Right atrium auricular region (tissue), 2 donors: ENCODE measurements around the gene HSPA2. TPM values are rescaled to one million over a fixed set of nuclear protein-coding genes. Genes with fewer than 3 reads are reported as not detected.

Experiments
- DNase-seq: peaks from one replicate; pipeline ENCODE4 v3.0.0-alpha.2; 2019; ENCODE audit warnings: low spot score
- H3K27ac ChIP-seq, 2 donors: fragments of 200-600 bp; sonication (generic); 1 replicate in 1 of 2; 2 replicates in 1 of 2; pipeline ENCODE4 v1.5.1; 2016 to 2019
- H3K27me3 ChIP-seq, 2 donors: fragments of 200-600 bp; sonication (generic); one replicate each; pipeline versions ENCODE4 v1.5.1 to v1.6.0; 2017 to 2019
- H3K36me3 ChIP-seq: fragments of 200-600 bp; sonication (generic); one replicate; pipeline ENCODE4 v1.5.1; 2016
- H3K4me1 ChIP-seq, 2 donors: fragments of 200-600 bp; sonication (generic); one replicate each; pipeline versions ENCODE4 v1.5.1 to v1.6.0; 2017 to 2019
- H3K4me3 ChIP-seq, 2 donors: fragments of 200-600 bp; sonication (generic); 1 replicate in 1 of 2; 2 replicates in 1 of 2; pipeline ENCODE4 v1.5.1; 2017 to 2019; ENCODE audit warnings: mild to moderate bottlenecking in 1 of 2, moderate library complexity in 1 of 2
- H3K9me3 ChIP-seq, 2 donors: fragments of 200-600 bp; sonication (generic); one replicate each; pipeline ENCODE4 v1.5.1; 2019
- total RNA-seq, 2 donors: library from RNA; depleted of rRNA; stranded (reverse); fragments of >200 nt; gene quantifications; one replicate each; pipeline ENCODE4 v1.1.0, GENCODE V29; 2016
- TF ChIP-seq, protein P1 (sequence below), 2 donors: fragments of 200-600 bp; sonication (generic); IDR thresholded peaks; one replicate each; pipeline ENCODE4 v1.5.1; 2019; ENCODE audit warnings: antibody characterized with exemption in 2 of 2

The HSPA2 gene
- total RNA-seq, 2 donors from 2014 or later = 64.9 to 151 TPM

- Histone ChIP-seq H3K27ac (no peak overlapping the region), H3K4me1 (peaks cover 0 to 19% of the 10 kb centered on the region in 2 donors), H3K36me3 (no peaks in the 10 kb centered on the region), H3K9me3 (no peaks in the 10 kb centered on the region), H3K27me3 (no peaks in the 10 kb centered on the region), H3K4me3 (no peak overlapping the region)
- DNase-seq = no peak
- TF ChIP-seq, protein P1, sequence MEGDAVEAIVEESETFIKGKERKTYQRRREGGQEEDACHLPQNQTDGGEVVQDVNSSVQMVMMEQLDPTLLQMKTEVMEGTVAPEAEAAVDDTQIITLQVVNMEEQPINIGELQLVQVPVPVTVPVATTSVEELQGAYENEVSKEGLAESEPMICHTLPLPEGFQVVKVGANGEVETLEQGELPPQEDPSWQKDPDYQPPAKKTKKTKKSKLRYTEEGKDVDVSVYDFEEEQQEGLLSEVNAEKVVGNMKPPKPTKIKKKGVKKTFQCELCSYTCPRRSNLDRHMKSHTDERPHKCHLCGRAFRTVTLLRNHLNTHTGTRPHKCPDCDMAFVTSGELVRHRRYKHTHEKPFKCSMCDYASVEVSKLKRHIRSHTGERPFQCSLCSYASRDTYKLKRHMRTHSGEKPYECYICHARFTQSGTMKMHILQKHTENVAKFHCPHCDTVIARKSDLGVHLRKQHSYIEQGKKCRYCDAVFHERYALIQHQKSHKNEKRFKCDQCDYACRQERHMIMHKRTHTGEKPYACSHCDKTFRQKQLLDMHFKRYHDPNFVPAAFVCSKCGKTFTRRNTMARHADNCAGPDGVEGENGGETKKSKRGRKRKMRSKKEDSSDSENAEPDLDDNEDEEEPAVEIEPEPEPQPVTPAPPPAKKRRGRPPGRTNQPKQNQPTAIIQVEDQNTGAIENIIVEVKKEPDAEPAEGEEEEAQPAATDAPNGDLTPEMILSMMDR (IDR thresholded peaks at IDR 0.05) = no peak
These were observed 3.9 kb upstream of the HSPA2 start for GRCh38 chr14:64536488-64537245.

- Histone ChIP-seq H3K4me1 (peaks cover 0 to 29% of the 10 kb centered on the region in 2 donors), H3K27me3 (no peaks in the 10 kb centered on the region), H3K4me3 (peak overlapping the region; percentile 31 to 72), H3K27ac (no peak overlapping the region), H3K9me3 (no peaks in the 10 kb centered on the region), H3K36me3 (no peaks in the 10 kb centered on the region)
- TF ChIP-seq, protein P1 (IDR thresholded peaks at IDR 0.05) = no peak
- no peak for DNase-seq
These were observed 875 bp downstream of the HSPA2 start for GRCh38 chr14:64541261-64541971.

DNA sequence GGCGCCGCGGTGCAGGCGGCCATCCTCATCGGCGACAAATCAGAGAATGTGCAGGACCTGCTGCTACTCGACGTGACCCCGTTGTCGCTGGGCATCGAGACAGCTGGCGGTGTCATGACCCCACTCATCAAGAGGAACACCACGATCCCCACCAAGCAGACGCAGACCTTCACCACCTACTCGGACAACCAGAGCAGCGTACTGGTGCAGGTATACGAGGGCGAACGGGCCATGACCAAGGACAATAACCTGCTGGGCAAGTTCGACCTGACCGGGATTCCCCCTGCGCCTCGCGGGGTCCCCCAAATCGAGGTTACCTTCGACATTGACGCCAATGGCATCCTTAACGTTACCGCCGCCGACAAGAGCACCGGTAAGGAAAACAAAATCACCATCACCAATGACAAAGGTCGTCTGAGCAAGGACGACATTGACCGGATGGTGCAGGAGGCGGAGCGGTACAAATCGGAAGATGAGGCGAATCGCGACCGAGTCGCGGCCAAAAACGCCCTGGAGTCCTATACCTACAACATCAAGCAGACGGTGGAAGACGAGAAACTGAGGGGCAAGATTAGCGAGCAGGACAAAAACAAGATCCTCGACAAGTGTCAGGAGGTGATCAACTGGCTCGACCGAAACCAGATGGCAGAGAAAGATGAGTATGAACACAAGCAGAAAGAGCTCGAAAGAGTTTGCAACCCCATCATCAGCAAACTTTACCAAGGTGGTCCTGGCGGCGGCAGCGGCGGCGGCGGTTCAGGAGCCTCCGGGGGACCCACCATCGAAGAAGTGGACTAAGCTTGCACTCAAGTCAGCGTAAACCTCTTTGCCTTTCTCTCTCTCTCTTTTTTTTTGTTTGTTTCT is 1.7 kb downstream of the HSPA2 start:
- peaks cover 0 to 29% of the 10 kb centered on the region in 2 donors for H3K4me1 ChIP-seq
- no peak for DNase-seq
- TF ChIP-seq, protein P1 (IDR thresholded peaks at IDR 0.05) = no peak

DNA sequence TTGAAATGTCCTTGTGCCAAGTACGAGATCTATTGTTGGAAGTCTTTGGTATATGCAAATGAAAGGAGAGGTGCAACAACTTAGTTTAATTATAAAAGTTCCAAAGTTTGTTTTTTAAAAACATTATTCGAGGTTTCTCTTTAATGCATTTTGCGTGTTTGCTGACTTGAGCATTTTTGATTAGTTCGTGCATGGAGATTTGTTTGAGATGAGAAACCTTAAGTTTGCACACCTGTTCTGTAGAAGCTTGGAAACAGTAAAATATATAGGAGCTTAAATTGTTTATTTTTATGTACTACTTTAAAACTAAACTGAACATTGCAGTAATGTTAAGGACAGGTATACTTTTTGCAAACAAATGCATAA is 2.3 kb downstream of the HSPA2 start:
- Histone ChIP-seq H3K4me3 (peak overlapping the region; percentile 31 to 72), H3K9me3 (no peaks in the 10 kb centered on the region), H3K27ac (no peak overlapping the region), H3K27me3 (no peaks in the 10 kb centered on the region), H3K4me1 (peaks cover 0 to 29% of the 10 kb centered on the region in 2 donors), H3K36me3 (no peaks in the 10 kb centered on the region)
- DNase-seq = no peak
- TF ChIP-seq, protein P1 (IDR thresholded peaks at IDR 0.05) = no peak

More for the DNA sequence above, 1.7 kb downstream of the HSPA2 start:
- no peak overlapping the region for H3K27ac ChIP-seq
- H3K9me3 ChIP-seq = no peaks in the 10 kb centered on the region
- H3K4me3 ChIP-seq = peak overlapping the region; percentile 31 to 72
- H3K36me3 ChIP-seq = no peaks in the 10 kb centered on the region
- H3K27me3 ChIP-seq = no peaks in the 10 kb centered on the region

GRCh38 chr14:64544607-64545312 is 4.2 kb downstream of the HSPA2 start:
- DNase-seq = no peak
- H3K27ac ChIP-seq = no peak overlapping the region
- H3K4me3 ChIP-seq = no peak overlapping the region
- H3K36me3 ChIP-seq = no peaks in the 10 kb centered on the region
- TF ChIP-seq, protein P1 (IDR thresholded peaks at IDR 0.05) = no peak
- H3K27me3 ChIP-seq = no peaks in the 10 kb centered on the region
- no peaks in the 10 kb centered on the region for H3K9me3 ChIP-seq
- peaks cover 0 to 27% of the 10 kb centered on the region in 2 donors for H3K4me1 ChIP-seq
